NCI-H1417 (cell line): Measurements from ENCODE around the gene CHP2.
"Not testable (repeated sequence)": the region's sequence is repeated elsewhere in the genome, so short reads cannot be mapped to it uniquely, and the experiment has no call there.

ENCODE experiments used
- DNase-seq, 3 experiments: peaks; one replicate each; lab custom pipeline; 2025; lab: John Stamatoyannopoulos, UW

CHP2 gene

DNA sequence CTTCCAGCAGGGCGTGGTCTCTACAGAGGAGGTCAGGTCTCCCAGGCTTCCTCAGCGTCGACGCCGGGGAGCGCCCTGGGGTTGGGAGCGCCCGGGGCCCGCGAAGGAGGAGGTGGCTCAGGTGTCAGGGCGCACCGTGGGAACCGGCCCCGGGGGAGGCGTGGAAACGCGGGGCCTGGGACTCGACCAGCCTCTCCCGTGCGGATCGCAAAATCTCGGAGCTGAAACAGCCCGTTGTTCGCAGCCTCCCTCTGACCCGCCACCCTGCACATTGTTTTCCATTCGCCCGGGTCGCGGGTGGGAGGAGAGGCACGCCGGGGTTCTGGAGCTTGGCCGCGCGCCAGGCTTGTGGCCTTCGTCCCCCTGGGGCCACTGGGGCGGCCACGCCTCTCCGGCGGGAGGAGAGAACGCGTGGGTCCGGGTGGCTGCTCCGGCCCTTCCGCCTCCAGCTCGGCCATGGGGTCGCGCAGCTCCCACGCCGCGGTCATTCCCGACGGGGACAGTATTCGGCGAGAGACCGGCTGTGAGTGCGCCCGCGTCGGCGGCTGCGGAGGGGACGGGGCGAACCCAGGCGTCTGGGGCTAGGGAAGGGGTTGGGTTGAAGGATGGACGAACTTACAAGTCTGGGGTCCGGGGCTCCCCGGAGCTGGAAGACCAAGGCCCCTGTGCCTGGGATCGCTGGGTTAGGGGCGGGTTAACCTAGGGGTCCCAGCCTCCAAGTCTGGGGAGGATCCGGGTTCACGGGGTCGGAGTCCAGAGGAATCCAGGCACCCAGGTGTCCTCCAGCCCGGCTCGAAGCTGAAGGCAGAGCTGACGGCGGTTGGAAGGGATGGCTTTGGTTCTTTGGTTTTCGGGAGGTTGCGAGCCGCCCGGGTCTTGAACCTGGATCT lies at the start of gene CHP2:
Gene CHP2, plus strand, starts transcription at position 433 of the 890 bp plus-strand sequence. Its CDS starts 24 bp downstream, at position 457.
- DNase-seq = no peak

DNA sequence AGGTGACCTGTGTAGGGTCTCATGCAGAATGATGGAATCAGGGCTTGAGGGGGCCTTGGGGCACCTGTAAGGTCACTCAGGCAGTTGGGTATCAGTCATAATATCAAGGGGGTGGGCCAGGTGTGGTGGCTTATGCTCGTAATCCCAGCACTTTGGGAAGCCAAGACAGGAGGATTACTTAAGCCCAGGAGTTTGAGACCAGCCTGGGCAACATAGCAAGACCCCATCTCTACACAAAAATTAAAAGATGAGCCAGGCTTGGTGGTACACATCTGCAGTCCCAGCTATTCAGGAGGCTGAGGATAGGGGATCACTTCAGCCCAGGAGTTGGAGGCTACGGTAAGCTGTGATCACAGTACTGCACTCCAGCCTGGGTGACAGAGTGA lies 49.3 kb upstream of the CHP2 start:
- no peak for DNase-seq

- DNase-seq = no peak
These were observed 48.4 kb upstream of the CHP2 start for GRCh38 chr16:23706439-23706838.

DNA sequence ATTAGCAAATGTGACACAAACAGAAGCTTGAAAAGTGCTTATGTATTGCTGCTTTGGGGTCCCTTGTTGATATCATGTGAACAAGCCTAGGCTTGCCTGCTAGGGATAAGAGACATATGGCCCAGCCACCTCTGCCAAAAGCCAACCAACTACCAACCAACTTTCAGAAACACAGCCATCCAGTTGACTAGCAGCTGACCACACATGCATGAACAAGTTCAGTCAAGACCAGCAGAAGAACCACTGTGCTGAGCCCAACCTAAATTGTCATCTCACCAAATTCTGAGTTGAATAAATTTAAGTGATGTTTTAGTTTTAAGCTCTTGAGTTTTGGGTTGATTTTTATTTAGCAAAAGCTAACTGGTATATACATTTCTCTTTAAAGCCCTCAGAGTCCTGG lies 45.3 kb upstream of the CHP2 start:
- no peak for DNase-seq

- DNase-seq = no peak
These were observed 44.8 kb upstream of the CHP2 start for GRCh38 chr16:23710008-23710407.

GRCh38 chr16:23710504-23710903 lies 44.3 kb upstream of the CHP2 start:
- no peak for DNase-seq

DNA sequence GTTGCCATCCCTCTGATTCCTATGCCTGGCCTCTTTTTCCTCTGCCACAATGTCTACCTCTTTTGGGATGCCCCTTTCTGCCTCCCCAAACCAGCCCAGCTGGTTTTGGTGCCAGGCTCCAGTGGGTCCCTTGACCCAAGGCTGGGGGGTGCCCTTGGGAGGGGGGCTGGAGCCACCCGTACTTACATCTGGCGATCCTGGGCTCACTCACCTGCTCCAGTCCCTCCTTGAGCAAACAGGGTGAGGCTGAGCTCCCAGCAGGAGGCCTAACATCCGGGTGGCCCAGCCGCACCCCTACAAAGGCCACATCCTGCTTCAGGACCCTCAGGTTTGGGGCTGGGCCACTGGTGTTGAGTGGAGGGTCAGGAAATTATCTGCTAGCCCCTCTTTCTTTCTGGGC lies 43.0 kb upstream of the CHP2 start:
- DNase-seq = no peak

- DNase-seq = no peak
These were observed 41.9 kb upstream of the CHP2 start, which contains the start of gene ERN2 for GRCh38 chr16:23712976-23713375. Gene ERN2 (minus strand): TSS chr16:23713222. CDS start chr16:23713187, 35 bp downstream.

DNA sequence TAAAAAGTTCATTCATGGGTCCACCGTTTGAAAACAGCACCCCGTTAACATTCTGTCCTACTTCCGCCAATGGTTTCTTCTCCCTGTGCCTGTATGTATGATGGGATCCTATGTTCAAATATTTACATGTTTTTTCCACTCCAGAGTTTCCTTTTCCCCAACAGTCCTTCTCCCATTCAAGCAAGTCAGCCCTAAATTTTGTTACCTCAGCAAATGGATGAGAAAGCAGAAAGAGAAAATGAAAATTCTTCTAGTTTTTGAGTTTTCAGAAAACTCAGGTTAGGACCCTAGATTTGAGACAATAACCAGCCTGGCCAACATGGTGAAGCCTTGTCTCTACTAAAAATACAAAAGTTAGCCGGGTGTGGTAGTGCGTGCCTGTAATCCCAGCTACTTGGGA lies 38.3 kb upstream of the CHP2 start:
- no peak for DNase-seq

- not testable (repeated sequence) for DNase-seq
These were observed 32.1 kb upstream of the CHP2 start for GRCh38 chr16:23722613-23723240.

DNA sequence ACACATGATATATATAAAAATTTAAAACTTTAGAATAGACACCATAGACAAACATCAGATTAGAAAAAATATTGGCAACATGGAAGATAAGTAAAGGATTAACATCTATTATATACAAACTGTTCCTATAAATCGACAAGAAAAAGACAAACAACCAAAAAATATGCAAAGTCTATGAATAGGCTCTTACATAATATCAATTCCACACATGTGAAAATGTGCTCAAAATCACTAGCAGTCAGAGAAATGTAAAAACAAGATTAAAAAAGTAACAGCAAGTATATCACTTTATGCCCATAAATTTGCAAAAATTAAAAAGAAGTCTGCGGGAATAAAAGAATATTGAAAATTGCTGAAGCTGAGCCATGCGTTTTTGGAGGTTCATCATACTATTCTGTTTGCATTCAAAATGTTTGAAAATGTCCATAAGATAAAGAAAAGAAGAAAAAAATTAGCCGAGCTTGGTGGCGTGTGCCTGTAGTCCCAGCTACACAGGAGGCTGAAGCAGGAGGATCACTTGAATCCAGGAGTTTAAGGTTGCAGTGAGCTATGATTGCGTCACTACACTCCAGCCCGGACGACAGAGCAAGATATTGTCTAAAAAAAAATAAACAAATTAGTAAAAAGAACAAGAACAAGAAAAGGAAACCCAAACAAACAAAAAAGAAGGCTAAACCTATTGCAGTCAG lies 30.6 kb upstream of the CHP2 start:
- DNase-seq = no peak

- DNase-seq = no peak
These were observed 30.1 kb upstream of the CHP2 start for GRCh38 chr16:23724785-23725131.

- no peak for DNase-seq
These were observed 28.1 kb upstream of the CHP2 start for GRCh38 chr16:23726710-23727109.

GRCh38 chr16:23728112-23728477 lies 26.7 kb upstream of the CHP2 start:
- no peak for DNase-seq

GRCh38 chr16:23729503-23730424 lies 25.1 kb upstream of the CHP2 start:
- no peak for DNase-seq

- DNase-seq = no peak
These were observed 20.5 kb upstream of the CHP2 start for GRCh38 chr16:23734176-23734893.

GRCh38 chr16:23737423-23738028 lies 17.3 kb upstream of the CHP2 start:
- not testable (repeated sequence) for DNase-seq

- DNase-seq = no peak
These were observed 15.3 kb upstream of the CHP2 start for GRCh38 chr16:23739516-23739915.

- no peak for DNase-seq
These were observed 13.0 kb upstream of the CHP2 start for GRCh38 chr16:23741675-23742303.

DNA sequence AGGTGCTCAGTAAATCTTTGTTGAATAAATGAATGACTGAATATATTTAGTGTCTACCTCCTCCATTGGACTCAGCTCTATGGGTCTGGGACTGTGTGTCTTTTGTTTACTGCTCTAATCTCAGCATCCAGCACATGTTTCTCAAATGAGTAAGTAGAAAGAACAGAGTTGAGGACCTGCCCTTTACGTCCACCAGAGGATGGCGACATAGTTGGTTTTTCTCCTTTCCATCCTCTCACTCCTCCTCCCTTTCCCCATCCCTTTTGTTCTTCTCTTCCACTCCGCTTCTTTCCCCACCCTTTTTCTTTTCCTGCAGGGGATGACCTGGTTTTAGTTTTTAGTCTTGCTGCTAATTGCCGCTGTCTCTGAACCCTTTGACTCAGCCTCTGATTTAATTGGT lies 12.1 kb upstream of the CHP2 start:
- DNase-seq = no peak
